Measurements from ENCODE around the gene ELP1.

GRCh38 chr9:108937561-108938305 lies 3.8 kb upstream of the ELP1 start:
- TF ChIP-seq CTCF (IDR thresholded peaks at IDR 0.05) (no peak), POLR2A (IDR thresholded peaks at IDR 0.05) (no peak)
